Karpas-422 (cell line): ENCODE data around the gene DTNB. TPM values are rescaled to one million over a fixed set of nuclear protein-coding genes. Genes with fewer than 3 reads are reported as not detected.

ENCODE experiments used
- DNase-seq: peaks from one replicate; pipeline ENCODE4 v3.0.0-alpha.2; 2015
- H2AFZ ChIP-seq: fragments of 200-600 bp; sonication (generic); 2 replicates; pipeline ENCODE4 v1.6.1; 2014; ENCODE audit warnings: antibody characterized with exemption, low read length, mixed read lengths
- H3K27ac ChIP-seq: fragments of 200-600 bp; sonication (generic); 2 replicates; pipeline ENCODE4 v1.5.1; 2014; ENCODE audit warnings: mild to moderate bottlenecking, low read length, moderate library complexity
- H3K27me3 ChIP-seq: fragments of 200-600 bp; sonication (generic); 2 replicates; pipeline ENCODE4 v1.6.1; 2014; ENCODE audit warnings: low read length, mixed read lengths
- H3K36me3 ChIP-seq: fragments of 200-600 bp; sonication (generic); 2 replicates; pipeline ENCODE4 v1.6.1; 2014; ENCODE audit warnings: low read length, mixed read lengths; ENCODE audit not compliant: insufficient read depth
- H3K4me1 ChIP-seq: fragments of 200-600 bp; sonication (generic); 2 replicates; pipeline ENCODE4 v1.6.1; 2014; ENCODE audit warnings: mild to moderate bottlenecking, low read length, mixed read lengths
- H3K4me2 ChIP-seq: fragments of 200-600 bp; sonication (generic); 2 replicates; pipeline ENCODE4 v1.6.1; 2014; ENCODE audit warnings: low read length, low read depth, mild to moderate bottlenecking; ENCODE audit not compliant: poor library complexity, severe bottlenecking
- H3K4me3 ChIP-seq: fragments of 200-600 bp; sonication (generic); 2 replicates; pipeline ENCODE4 v1.5.1; 2014; ENCODE audit warnings: mild to moderate bottlenecking, antibody characterized with exemption, low read length, mixed read lengths
- H3K79me2 ChIP-seq: fragments of 200-600 bp; sonication (generic); 2 replicates; pipeline ENCODE4 v1.6.1; 2014; ENCODE audit warnings: mild to moderate bottlenecking, low read length, mixed read lengths
- H3K9ac ChIP-seq: fragments of 200-600 bp; sonication (generic); 2 replicates; pipeline ENCODE4 v1.6.0; 2014; ENCODE audit warnings: low read length
- H3K9me2 ChIP-seq: fragments of 200-600 bp; sonication (generic), shearing (Covaris generic); replicated peaks from 2 replicates; pipeline ENCODE4 v1.6.0; 2014; ENCODE audit warnings: mild to moderate bottlenecking, low read length, moderate library complexity; ENCODE audit not compliant: insufficient read depth
- H3K9me3 ChIP-seq: fragments of 300-700, 200-600 bp; sonication (generic); 2 replicates; pipeline ENCODE4 v1.6.1; 2014; ENCODE audit warnings: low read length, mixed read lengths
- H4K20me1 ChIP-seq: fragments of 200-600 bp; sonication (generic); 2 replicates; pipeline ENCODE4 v1.6.1; 2014; ENCODE audit warnings: mild to moderate bottlenecking, antibody characterized with exemption, low read length, low read depth; ENCODE audit not compliant: insufficient read depth
- total RNA-seq: library from RNA; depleted of rRNA; stranded (reverse); fragments of >200 nt; shearing (Covaris generic); gene quantifications from 2 replicates; pipeline ENCODE4 v1.2.3, GENCODE V29; 2014; ENCODE audit warnings: low replicate concordance

DTNB gene
- total RNA-seq, 1 experiment from 2014 or later = 9.1 TPM

- Histone ChIP-seq H3K27me3 (no peaks in the 10 kb centered on the region), H2AFZ (no peak overlapping the region), H3K4me2 (peak overlapping the region; percentile 62), H3K27ac (no peak overlapping the region), H3K36me3 (no peaks in the 10 kb centered on the region), H3K4me1 (peaks cover 10% of the 10 kb centered on the region), H4K20me1 (no peaks in the 10 kb centered on the region), H3K9me2 (no peaks in the 10 kb centered on the region), H3K4me3 (no peak overlapping the region), H3K9ac (no peak overlapping the region), H3K9me3 (no peaks in the 10 kb centered on the region), H3K79me2 (no peaks in the 10 kb centered on the region)
- no peak for DNase-seq
Observed at GRCh38 chr2:25375989-25376545, 297.3 kb downstream of the DTNB start.

- Histone ChIP-seq H3K27me3 (no peaks in the 10 kb centered on the region), H3K79me2 (no peaks in the 10 kb centered on the region), H3K9ac (no peak overlapping the region), H3K27ac (no peak overlapping the region), H3K4me1 (peaks cover 10% of the 10 kb centered on the region), H2AFZ (no peak overlapping the region), H3K9me3 (no peaks in the 10 kb centered on the region), H3K4me3 (no peak overlapping the region), H3K4me2 (no peak overlapping the region), H3K36me3 (no peaks in the 10 kb centered on the region), H3K9me2 (no peaks in the 10 kb centered on the region), H4K20me1 (no peaks in the 10 kb centered on the region)
- no peak for DNase-seq
Observed at GRCh38 chr2:25375371-25375988, 297.9 kb downstream of the DTNB start.

- no peaks in the 10 kb centered on the region for H3K36me3 ChIP-seq
- no peaks in the 10 kb centered on the region for H3K9me3 ChIP-seq
- H2AFZ ChIP-seq = no peak overlapping the region
- no peaks in the 10 kb centered on the region for H3K9me2 ChIP-seq
- H3K27ac ChIP-seq = no peak overlapping the region
- no peaks in the 10 kb centered on the region for H3K27me3 ChIP-seq
- no peaks in the 10 kb centered on the region for H3K79me2 ChIP-seq
- no peak for DNase-seq
- H3K9ac ChIP-seq = no peak overlapping the region
- no peaks in the 10 kb centered on the region for H4K20me1 ChIP-seq
- no peak overlapping the region for H3K4me3 ChIP-seq
- H3K4me1 ChIP-seq = peaks cover 10% of the 10 kb centered on the region
- no peak overlapping the region for H3K4me2 ChIP-seq
Observed at GRCh38 chr2:25374827-25375226, 298.6 kb downstream of the DTNB start.

GRCh38 chr2:25374411-25374810 is 299.0 kb downstream of the DTNB start:
- no peaks in the 10 kb centered on the region for H4K20me1 ChIP-seq
- H3K36me3 ChIP-seq = no peaks in the 10 kb centered on the region
- H3K9ac ChIP-seq = no peak overlapping the region
- H3K27ac ChIP-seq = no peak overlapping the region
- H3K79me2 ChIP-seq = no peaks in the 10 kb centered on the region
- DNase-seq = no peak
- H3K4me3 ChIP-seq = no peak overlapping the region
- H3K4me1 ChIP-seq = peaks cover 10% of the 10 kb centered on the region
- H3K9me3 ChIP-seq = no peaks in the 10 kb centered on the region
- H3K4me2 ChIP-seq = no peak overlapping the region
- H3K9me2 ChIP-seq = no peaks in the 10 kb centered on the region
- no peaks in the 10 kb centered on the region for H3K27me3 ChIP-seq
- H2AFZ ChIP-seq = no peak overlapping the region

- Histone ChIP-seq H3K4me2 (no peak overlapping the region), H3K9me3 (no peaks in the 10 kb centered on the region), H4K20me1 (no peaks in the 10 kb centered on the region), H3K79me2 (no peaks in the 10 kb centered on the region), H3K9me2 (no peaks in the 10 kb centered on the region), H3K27ac (no peak overlapping the region), H3K9ac (no peak overlapping the region), H3K36me3 (no peaks in the 10 kb centered on the region), H2AFZ (no peak overlapping the region), H3K4me3 (no peak overlapping the region), H3K4me1 (peaks cover 10% of the 10 kb centered on the region), H3K27me3 (no peaks in the 10 kb centered on the region)
- no peak for DNase-seq
Observed at GRCh38 chr2:25373269-25373981, 300.0 kb downstream of the DTNB start.

GRCh38 chr2:25372405-25373268 is 300.7 kb downstream of the DTNB start:
- Histone ChIP-seq H2AFZ (no peak overlapping the region), H3K4me3 (no peak overlapping the region), H3K9ac (no peak overlapping the region), H3K27ac (no peak overlapping the region), H3K27me3 (no peaks in the 10 kb centered on the region), H4K20me1 (no peaks in the 10 kb centered on the region), H3K9me3 (no peaks in the 10 kb centered on the region), H3K4me2 (no peak overlapping the region), H3K36me3 (no peaks in the 10 kb centered on the region), H3K9me2 (no peaks in the 10 kb centered on the region), H3K79me2 (no peaks in the 10 kb centered on the region), H3K4me1 (peaks cover 10% of the 10 kb centered on the region)
- DNase-seq = no peak

GRCh38 chr2:25371253-25372241 is 301.8 kb downstream of the DTNB start:
- H3K9me3 ChIP-seq = no peaks in the 10 kb centered on the region
- no peak overlapping the region for H3K4me2 ChIP-seq
- H3K79me2 ChIP-seq = no peaks in the 10 kb centered on the region
- no peaks in the 10 kb centered on the region for H3K9me2 ChIP-seq
- DNase-seq = no peak
- H3K27me3 ChIP-seq = no peaks in the 10 kb centered on the region
- H3K27ac ChIP-seq = no peak overlapping the region
- no peak overlapping the region for H3K4me3 ChIP-seq
- no peaks in the 10 kb centered on the region for H4K20me1 ChIP-seq
- H3K36me3 ChIP-seq = no peaks in the 10 kb centered on the region
- no peak overlapping the region for H2AFZ ChIP-seq
- H3K4me1 ChIP-seq = peaks cover 2% of the 10 kb centered on the region
- H3K9ac ChIP-seq = no peak overlapping the region
